Activated T-cell treated with anti-CD3 and anti-CD28 coated beads for 4 hours (primary cell): ENCODE data around the gene NBPF26.
"Not testable (repeated sequence)": the region's sequence is repeated elsewhere in the genome, so short reads cannot be mapped to it uniquely, and the experiment has no call there.

Source experiments
- DNase-seq: peaks from one replicate; pipeline ENCODE4 v3.0.0-alpha.2; 2020

NBPF26 gene

DNA sequence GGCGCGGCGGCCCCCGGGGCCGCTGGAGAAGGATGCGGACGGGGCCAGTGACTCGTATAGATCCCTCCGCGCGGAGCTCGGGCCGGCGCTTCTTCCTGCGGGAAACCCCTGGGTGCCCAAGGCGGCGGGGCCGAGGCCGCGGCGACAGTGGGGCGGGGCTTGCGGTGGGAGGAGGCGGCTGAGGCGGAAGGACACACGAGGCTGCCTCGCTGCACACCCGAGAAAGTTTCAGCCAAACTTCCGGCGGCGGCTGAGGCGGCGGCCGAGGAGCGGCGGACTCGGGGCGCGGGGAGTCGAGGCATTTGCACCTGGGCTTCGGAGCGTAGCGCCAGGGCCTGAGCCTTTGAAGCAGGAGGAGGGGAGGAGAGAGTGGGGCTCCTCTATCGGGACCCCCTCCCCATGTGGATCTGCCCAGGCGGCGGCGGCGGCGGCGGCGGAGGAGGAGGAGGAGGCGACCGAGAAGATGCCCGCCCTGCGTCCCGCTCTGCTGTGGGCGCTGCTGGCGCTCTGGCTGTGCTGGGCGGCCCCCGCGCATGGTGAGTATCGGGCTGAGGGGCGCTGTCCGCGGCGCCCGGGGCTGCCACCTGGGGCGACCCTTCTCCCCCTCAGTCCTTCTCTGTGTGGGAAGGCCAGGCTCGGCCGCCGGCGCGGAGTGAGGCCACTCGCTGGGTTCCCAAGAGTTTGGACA is at the start of gene NBPF26:
NBPF26 (plus strand) TSS at position 231 of the 688 bp plus-strand sequence.
- peak; percentile 42 for DNase-seq

DNA sequence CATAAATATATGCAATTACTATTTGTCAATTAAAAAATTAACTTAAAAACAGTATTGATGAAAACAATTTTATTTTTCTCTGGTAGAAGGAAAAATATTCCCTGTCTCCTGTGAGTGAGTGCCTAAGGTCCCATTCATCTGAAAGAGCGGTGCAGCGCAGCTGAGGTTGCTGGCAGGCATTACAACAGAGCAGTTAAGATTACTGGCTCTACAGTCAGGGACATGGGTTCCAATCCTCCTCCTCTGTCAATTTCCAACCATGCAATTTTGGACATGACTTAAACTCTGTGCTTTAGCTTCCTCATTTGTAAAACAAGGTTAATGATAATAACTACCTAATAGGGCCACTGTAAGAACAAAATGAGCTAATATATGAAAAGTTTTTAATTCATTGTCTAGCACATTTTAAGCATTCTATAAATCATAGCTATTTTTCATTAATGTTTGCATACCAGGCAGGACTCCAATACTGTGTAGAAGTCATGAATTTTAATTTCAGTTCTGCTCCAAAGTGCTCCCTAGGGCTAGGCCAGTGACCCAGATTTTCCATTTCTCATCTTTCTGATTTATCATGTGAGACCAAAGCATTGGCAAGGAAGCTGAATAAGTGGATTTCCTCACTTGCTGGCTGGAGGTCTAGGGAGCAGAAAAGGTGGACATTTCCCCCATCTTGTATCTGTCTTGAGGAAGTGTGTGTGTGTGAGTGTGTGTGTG is 43.5 kb upstream of the NBPF26 start:
- DNase-seq, result not testable (repeated sequence)

DNA sequence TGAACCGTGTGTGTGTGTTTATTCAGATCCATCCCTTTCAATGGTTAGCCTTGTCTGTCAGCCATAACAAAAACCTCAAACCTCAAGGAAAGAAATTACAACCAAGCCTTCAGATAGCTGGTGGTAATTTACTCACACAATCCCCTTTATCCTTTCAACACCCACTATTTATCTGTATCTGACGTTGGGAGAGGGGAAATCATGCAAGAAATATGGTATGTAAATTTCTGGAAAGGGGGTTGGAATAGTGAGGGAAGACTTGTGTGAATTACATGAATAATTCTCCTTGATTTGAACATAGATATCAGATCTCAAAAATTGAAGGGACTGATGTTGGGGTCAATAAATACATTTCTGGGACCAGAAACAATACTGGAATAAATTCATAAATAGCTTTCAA is 42.8 kb upstream of the NBPF26 start:
- not testable (repeated sequence) for DNase-seq

DNA sequence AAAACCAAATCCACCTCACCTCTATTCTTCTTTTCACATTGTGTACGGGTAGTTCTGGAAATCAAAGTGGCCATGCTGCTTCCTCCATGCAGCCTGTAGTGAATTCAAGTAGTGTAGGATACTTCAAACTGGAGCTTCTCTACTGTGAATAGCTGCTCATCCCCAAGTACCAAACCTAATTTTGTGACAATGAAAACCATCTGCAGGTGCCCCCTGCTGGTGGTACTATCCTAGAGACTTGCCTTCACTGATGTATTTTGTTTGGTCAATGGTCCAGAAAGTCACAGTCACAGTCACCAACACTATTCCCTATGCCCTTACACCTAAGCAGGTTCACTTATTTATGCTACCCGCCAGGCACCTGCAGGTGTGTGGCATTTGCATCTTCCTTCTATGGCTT is 39.3 kb upstream of the NBPF26 start:
- DNase-seq, result not testable (repeated sequence)

DNA sequence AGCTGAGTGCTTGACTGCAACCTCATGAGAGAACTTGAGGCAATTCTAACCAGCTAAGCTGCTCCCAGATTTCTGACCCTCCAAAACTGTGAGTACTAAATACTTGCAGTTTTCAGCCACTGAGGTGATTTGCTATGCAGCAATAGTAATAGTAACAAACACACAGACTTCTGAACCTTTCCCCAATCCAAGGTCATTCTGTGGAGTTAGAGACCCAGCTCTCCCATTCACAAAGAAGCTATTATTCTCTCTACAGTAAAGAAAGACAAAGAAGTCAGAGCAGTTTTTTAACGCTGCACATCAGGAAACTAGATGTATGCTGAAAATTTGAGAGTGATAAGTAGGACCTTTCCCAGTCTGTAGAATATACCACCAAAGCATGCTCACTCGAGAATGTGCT is 38.1 kb upstream of the NBPF26 start:
- DNase-seq, result not testable (repeated sequence)

DNA sequence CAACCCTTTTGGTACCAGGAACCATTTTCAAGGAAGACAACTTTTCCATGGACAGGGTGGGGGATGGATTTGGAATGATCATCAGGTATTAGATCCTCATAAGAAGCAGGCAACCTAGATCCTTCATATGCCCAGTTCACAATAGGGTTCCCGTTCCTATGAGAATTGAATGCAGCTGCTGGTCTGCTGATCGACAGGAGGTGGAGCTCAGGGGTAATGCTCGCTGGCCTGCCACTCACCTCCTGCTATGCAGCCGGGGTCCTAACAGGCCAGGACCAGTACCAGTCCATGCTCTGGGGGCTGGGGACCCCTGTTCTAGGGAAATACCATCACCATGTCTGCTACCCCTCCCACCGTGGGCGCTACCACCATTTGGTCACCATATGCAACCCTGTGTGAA is 36.5 kb upstream of the NBPF26 start:
- DNase-seq, result not testable (repeated sequence)

DNA sequence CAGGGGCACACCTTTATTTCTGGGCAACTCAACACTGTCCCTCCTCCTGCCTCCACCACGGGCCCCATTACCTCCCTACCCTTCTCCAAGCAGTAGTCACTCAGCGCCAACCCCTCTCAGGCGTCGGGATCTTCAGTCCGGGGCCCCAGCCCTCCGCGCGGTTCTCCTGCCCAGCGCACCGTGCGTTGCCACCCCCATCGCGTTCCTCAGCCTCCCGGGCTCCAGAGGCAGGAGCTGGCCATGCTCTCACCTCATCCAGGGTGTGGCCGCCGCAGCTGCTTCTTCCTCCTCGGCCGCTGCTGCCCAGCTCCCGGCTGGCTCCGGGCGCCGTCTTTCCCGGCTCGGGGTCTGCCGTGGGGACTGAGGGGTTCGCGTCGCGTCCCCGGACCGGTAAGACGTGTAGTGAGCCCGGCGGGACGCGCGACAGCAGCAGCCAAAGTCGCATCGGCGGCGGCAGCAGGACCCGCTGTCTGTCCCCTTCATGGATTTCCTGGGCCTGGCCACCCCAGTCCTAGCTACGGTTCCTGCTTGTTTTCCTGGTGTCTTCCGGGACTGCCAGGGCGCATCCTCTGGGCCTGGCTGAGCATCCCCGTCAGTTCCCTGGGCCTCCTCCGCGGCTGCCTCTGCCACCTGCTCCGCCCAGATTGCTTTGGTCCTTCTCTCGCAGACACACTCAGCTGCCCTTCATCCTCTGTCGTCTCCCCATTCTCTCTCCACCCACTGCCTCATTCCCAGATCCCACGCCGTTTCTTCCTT is 22.8 kb upstream of the NBPF26 start:
- DNase-seq, result not testable (repeated sequence)

DNA sequence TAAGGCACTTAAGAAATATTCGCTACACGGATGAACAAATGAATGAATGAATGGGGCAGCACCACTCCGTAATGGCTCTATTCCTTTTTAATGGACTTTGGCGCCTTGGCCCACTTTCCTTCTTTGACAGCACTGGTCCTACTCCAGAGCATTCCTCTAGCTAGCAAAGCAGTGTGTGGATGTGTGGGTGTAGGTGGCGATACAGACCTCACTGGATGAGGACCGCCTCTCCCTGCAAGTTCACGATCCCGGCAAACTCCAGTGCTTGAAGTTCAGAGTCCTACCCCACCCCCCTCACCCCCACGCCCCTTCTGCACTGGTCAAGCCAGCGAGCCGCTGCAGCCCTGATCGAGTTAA is 409 bp upstream of the NBPF26 start:
- DNase-seq, result not testable (repeated sequence)

DNA sequence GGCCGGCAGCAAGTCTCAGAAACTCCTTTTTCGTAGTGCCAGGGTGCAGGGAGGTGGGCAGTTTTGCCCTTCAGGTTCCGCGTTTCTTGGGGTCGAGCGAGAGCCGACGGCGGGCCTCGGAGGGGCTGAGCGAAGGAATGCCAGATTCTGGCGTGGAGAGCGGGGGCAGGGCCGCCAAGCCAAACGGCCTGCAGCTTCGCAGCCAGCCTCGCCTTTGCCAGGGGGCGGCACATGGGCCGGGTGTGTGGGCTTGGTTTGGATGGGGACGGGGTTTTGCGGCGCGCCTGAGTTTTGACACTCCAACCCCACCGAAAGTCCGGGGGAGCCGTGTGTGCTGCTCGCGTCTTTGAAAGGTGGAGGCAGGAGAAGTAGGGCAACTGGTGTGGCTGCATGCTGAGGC is 762 bp downstream of the NBPF26 start:
- not testable (repeated sequence) for DNase-seq

DNA sequence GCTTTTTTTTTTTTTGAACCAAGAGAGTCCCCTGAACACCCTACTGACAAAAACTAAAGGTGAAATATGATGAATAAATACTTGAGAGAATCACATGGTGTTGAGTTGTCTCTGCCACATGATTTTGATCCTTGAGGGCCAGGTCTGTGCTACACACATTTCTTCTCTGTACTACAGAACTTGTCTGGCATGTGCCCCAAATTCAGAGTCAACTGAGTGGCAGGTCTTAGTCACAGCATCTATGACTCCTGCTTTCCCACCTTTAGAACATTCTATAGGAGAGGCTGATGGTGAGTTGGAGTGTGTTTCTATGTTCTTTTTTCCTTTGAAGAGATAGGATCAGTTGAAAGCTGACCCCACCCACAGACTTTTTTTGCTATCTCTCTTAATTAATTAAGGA is 5.1 kb downstream of the NBPF26 start:
- DNase-seq, result not testable (repeated sequence)

DNA sequence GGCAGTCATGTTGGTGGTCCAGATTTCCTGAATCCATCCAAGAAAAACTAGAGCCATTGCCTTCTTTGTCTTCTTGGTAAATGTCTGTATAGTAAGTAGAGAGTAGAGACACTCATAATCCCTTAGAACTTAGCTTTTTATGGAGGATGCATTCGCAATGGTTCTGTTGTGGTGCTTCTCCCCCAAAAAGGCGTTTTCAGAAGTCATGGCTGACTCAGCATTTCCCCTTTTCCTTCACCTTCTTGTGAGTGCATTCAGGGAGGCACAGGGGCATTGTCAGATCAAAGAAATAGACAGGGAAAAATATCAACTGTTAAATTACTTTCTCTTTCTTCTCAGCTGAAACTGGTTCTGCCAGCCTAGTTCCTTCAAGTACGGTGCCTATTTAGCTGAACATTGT is 45.3 kb downstream of the NBPF26 start:
- not testable (repeated sequence) for DNase-seq

DNA sequence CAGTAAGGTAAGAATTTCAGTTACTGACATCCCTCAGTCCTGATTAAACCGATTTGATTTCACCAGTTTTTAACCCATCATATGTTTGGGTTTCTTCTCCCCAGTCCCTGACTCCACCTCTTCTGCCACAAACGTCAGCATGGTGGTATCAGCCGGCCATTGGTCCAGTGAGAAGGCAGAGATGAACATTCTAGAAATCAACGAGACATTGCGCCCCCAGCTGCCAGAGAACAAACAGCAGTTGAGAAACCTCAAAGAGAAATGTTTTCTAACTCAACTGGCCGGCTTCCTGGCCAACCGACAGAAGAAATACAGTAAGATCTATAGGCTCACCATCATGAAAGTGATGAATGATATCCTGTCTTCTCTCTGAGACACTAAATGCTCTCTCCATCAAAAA is 81.7 kb downstream of the NBPF26 start:
- not testable (repeated sequence) for DNase-seq

DNA sequence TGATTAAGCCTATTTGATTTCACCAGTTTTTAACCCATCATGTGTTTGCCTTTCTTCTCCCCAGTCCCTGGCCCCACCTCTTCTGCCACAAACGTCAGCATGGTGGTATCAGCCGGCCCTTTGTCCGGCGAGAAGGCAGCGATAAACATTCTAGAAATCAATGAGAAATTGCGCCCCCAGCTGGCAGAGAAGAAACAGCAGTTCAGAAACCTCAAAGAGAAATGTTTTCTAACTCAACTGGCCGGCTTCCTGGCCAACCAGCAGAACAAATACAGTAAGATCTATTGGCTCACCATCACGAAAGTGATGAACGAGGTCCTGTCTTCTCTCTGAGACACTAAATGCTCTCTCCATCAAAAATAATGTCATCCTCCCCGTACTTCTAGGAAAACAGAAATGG is 88.1 kb downstream of the NBPF26 start:
- not testable (repeated sequence) for DNase-seq

DNA sequence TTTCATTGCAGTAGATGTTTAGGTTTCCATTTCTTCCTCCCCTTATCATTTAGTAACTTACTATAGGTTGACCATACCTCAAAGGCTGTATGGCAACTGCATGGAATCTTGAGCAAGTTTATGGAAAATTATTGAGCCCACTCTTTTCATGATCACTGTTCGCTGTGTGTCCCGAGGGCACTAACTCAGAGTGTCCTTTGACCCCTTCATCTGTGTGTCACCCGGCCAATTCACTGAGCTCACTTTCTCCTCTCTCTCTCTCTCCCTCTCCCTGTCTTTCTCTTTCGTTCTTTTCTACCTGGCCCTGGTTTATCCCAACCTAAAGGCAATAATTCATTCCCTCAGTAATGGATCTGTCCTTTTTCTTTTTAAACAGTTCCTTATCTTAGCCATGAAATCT is 101.3 kb downstream of the NBPF26 start:
- not testable (repeated sequence) for DNase-seq

DNA sequence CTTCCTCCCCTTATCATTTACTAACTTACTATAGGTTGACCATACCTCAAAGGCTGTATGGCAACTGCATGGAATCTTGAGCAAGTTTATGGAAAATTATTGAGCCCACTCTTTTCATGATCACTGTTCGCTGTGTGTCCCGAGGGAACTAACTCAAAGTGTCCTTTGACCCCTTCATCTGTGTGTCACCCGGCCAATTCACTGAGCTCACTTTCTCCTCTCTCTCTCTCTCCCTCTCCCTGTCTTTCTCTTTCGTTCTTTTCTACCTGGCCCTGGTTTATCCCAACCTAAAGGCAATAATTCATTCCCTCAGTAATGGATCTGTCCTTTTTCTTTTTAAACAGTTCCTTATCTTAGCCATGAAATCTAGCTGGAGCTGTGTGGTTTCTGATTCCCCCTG is 102.9 kb downstream of the NBPF26 start:
- not testable (repeated sequence) for DNase-seq

DNA sequence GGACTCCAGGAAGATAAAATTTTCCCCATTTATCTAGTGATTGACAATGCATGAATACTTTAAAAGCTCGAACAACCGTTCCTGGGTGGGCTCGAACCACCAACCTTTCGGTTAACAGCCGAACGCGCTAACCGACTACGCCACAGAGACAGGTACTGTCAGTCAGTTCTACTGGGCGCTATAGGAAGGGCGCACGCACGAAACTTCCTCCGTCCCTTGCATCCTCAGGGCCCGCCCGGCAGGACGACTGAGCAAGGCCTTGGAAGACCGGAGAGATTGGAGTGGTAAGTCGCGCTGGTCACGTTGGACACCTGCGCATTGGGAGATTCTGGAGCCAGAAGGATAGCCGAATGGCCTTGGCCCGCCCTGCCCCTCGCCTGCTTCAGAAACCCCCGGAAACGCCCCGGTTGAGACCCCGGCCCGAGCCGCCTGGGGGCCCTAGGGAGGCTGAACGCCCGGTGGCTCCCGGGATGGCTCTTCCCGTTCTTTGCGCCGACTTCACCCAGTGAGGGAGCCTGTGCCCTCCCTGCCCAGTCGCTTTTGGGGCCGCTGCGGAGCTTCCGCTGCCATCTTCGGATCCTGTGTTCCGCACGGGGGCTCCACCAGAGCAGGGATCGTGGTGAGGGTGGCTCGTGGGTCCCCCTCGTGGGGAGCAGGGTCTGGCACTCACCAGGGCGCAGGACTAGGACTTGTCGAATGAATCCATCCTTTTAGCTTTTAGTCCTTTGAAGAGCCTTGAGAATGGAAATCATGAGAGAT is 120.6 kb downstream of the NBPF26 start:
- peak; percentile 50 for DNase-seq

DNA sequence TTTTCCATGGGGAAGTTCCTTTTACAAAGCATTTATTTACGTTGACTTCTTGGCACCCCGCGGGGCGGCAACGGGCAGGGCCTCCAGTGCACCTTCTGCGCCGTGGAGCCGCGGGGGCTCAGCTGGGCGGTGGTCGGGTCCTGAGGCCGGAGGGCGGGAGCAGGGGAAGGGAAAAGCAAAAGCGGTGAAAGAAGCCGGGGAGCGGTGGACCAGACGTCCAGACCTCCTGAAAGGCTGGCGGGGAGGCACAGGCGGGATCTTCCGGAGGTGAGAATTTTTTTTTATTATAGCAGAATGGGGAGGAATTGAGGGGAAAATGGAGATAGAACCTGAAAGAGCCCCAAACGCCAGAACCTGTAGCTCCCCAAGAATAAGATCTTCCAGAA is 121.2 kb downstream of the NBPF26 start:
- not testable (repeated sequence) for DNase-seq

DNA sequence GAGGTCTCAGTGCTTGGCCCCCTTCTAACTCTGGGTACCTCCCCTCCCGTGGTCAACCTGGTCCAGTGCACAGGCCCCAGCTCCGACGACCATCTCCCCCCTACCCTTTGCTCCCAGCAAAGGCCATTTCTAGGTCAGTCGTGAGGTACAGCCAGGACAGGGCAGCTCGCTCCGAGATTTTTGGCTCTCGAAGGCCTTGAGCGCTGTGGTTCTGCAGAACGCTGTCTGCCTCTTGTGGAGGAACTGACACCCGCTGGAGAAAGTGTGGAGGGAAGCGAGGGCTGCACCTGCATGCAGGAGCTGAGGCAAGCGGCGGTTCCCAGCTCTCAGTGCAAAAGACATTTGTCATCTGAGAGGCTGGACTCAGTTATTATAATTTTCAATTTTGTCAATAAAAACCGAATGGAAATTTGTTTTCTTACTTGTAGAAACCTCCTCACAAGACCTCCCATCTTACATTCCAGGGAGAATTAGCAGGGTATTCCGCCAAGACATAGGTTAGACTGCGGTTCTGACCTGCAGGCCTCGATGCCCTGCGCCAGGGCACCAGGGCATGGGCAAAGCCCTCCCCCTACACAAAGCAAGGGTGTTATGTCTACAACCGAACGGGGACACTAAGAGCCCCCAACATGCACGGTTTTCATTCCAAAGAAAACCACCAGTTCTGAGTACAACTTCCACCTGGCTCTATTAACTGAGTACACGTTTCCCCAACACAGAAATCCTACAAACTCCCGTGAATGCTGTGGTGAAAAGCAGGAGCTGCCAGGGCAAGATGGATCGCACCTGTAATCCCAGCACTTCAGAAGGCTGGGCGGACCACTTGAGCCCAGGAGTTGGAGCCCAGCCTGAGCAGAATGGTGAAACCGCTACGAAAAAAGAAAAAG is 125.9 kb downstream of the NBPF26 start:
- DNase-seq, result not testable (repeated sequence)

DNA sequence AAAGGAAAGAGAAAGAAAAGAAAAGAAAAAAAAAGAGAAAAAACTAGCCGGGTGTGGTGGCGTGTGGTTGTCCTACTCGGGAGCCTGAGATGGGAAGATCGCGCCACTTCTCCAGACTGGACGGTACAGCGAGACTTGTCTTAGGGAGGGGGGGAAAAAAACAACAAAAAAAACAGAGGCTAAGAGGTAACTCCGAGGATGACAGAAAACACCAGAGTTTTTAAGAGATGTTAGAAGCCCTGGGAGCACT is 126.5 kb downstream of the NBPF26 start:
- DNase-seq, result not testable (repeated sequence)

DNA sequence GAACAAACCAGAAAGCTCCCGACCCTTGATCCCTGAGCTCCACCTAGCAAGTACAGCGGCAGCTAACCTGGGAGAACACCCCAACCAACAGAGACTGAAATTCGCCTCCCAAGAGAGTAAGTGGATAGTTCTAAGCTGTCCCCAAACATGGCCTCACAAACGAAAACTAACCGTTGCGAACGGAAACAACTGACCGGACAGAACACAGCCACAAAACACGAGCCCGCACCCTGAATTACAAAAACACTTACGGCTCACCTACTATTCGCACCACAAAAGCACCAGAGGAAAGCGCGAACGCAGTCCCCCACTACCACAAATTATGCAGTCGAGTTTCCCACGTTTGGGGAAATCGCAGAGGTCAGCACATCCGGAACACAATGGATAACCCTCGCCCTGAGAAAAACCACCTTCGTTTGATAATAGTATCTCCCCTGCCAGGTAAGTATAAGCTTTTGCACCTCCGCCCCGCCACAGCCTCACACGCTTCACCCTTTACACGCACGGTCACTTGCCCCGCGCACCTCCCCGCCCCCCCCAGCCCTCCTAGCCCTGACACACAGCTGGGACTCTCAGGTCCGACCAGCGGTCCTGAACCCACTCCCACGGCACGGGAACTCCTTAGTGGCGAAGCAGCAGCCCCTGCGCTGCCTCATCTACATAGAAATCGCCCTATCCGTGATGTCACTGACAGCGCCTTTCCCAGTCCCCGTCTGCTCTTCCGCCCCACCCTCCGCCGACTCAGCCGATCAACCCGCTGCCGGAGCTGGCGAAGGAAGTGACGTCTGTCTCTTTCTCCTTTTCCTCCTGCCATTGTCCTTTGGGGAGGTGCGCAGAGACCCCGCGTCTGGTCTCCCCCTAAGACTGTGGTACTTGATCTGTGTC is 127.0 kb downstream of the NBPF26 start:
- DNase-seq, result peak; percentile 55

DNA sequence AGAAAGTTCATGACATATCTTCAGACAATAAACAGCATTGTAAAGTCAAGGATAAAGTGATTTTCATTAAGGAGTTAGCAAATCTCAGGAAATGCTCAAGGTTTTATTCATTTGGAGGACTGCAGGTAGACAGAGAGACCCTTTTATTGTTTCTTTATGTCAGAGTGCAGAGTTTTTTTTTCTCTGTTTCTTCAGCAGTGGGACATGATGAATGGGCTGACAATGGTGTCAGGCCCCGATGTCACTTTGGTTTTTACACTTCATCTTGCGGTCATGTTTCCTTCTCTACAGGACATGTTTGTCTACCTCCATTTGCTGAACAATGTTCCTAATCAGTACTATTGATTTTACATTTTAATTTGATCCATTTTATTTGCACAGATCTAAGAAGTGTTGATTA is 134.4 kb downstream of the NBPF26 start:
- not testable (repeated sequence) for DNase-seq
